OCI-LY3 (cell line): ENCODE results near the gene RER1.

Experiments
- H2AFZ ChIP-seq: fragments of 200-600, 300-600 bp; shearing (Covaris generic); 2 replicates; pipeline ENCODE4 v1.6.0; 2014; ENCODE audit warnings: antibody characterized with exemption, low read depth, low read length
- H3K27ac ChIP-seq: fragments of 200-600, 300-600 bp; sonication (generic); 2 replicates; pipeline ENCODE4 v1.5.1; 2014; ENCODE audit warnings: mild to moderate bottlenecking, low read length, moderate library complexity, mixed read lengths
- H3K27me3 ChIP-seq: fragments of 200-600, 300-600 bp; sonication (generic); 2 replicates; pipeline ENCODE4 v1.6.1; 2014; ENCODE audit warnings: low read depth, low read length, mixed read lengths
- H3K36me3 ChIP-seq: fragments of 200-600, 300-600 bp; sonication (generic); replicated peaks from 2 replicates; pipeline ENCODE3; 2014; ENCODE audit warnings: low read depth, low read length, mixed read lengths
- H3K4me1 ChIP-seq: fragments of 300-600, 200-600 bp; sonication (generic); 2 replicates; pipeline ENCODE4 v1.6.1; 2014; ENCODE audit warnings: low read length, mixed read lengths
- H3K4me2 ChIP-seq: fragments of 200-600, 300-600 bp; sonication (generic); 2 replicates; pipeline ENCODE4 v1.6.1; 2014; ENCODE audit warnings: low read length, mixed read lengths
- H3K4me3 ChIP-seq: fragments of 300-600, 200-600 bp; sonication (generic); 2 replicates; pipeline ENCODE4 v1.5.1; 2014; ENCODE audit warnings: antibody characterized with exemption, mild to moderate bottlenecking, low read length, moderate library complexity
- H3K79me2 ChIP-seq: fragments of 300-600, 200-600 bp; shearing (Covaris generic); 2 replicates; pipeline ENCODE4 v1.6.1; 2014; ENCODE audit warnings: mild to moderate bottlenecking, low read length, mixed read lengths
- H3K9ac ChIP-seq: fragments of 300-600, 200-600 bp; shearing (Covaris generic); 2 replicates; pipeline ENCODE4 v1.6.0; 2014; ENCODE audit warnings: mild to moderate bottlenecking, low read length, moderate library complexity
- H3K9me3 ChIP-seq: fragments of 200-600, 300-600 bp; shearing (Covaris generic); 2 replicates; pipeline ENCODE4 v1.6.1; 2014; ENCODE audit warnings: low read length, mixed read lengths; ENCODE audit not compliant: insufficient read depth
- H4K20me1 ChIP-seq: fragments of 200-600, 300-600 bp; sonication (generic); 2 replicates; pipeline ENCODE4 v1.6.1; 2016; ENCODE audit warnings: low read length, mixed read lengths; ENCODE audit not compliant: insufficient read depth
- EZH2phosphoT487 ChIP-seq: fragments of 200-600 bp; shearing (Covaris generic); IDR thresholded peaks from 2 replicates; pipeline ENCODE4 v1.6.1; 2018; ENCODE audit warnings: antibody characterized with exemption, mixed run types, low read depth
- TF ChIP-seq, protein P1 (sequence below): fragments of 200-600, 300-600 bp; sonication (generic); IDR thresholded peaks from 2 replicates; pipeline ENCODE4 v1.5.1; 2014; ENCODE audit warnings: antibody characterized with exemption, low read length, low read depth

The RER1 gene

DNA sequence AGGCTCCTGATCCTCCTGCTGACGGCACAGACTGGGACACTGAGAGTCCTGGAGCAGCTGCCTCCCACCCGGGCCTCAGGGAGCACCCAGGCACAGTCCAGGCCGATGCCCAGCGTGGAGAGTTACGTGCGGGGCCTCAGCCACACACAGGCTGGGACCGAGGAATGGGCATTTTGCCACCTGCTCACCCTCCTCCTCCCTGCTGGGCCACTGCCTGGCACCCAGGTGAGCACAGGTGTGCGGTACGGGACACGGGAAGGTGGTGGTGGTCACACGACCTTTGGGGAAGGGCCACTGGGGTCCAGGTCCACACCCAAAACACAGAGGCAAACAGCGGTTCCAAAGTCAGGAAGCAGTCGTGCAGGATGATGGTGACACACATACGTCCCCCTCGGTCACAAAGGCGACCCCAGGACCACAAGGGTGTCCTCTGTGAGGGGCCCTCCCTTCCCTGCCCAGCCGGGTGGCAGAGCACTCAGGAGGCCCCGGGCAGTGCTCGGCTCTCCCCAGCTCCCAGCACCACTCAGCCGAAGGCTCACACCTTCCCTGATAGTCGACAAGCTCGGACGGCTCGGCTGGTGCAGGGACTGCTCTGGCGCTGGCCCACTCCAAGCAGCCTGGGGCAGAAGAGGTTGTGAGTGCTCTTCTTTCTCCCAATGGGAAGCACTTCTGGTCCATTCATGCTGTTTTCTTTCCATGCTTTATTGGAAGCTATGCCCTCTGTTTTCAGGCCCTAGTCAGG is 14.5 kb upstream of the RER1 start:
- Histone ChIP-seq H2AFZ (no peak overlapping the region), H3K9ac (no peak overlapping the region), H3K27me3 (peaks cover 13% of the 10 kb centered on the region; the same call in 1 of the 2 replicates)

DNA sequence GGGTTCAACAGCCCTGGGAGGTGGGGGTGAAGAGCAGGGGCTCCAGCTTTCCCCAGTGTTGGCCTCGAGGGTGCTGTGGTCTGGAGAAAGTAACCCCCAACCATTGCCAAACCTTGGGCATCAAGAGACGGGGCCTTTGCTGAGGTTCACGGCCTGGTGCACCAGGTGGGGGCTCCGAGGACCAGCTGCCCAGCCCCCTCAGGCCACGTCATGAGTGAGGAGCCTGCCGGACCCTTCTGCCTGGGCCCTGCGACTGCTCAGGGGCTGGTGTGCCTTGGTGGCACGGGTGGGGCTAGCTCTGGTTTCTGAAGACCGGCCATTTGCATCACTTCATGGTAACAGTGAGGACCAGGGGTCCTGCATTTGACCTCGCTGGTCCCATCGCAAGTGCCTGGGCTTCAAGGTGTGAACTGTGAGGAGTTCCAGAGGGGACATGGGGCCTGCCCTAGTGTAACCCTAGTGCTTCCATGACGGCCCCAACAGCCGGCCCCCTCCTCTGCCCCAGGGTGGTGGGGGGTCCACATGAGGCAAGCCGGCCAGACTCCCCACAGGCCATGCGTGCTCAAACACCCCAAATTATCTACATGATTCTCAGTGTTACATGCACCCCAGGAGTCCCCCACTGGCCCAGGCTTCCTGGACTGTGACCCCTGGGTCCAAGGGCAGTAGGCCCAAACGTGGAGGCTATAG is 13.7 kb upstream of the RER1 start:
- H4K20me1 ChIP-seq: no peaks in the 10 kb centered on the region

More for the DNA sequence above, 14.5 kb upstream of the RER1 start:
- no peaks in the 10 kb centered on the region for H3K9me3 ChIP-seq
- H3K4me3 ChIP-seq: no peak overlapping the region
- no peak for TF ChIP-seq EZH2phosphoT487
- TF ChIP-seq, protein P1, sequence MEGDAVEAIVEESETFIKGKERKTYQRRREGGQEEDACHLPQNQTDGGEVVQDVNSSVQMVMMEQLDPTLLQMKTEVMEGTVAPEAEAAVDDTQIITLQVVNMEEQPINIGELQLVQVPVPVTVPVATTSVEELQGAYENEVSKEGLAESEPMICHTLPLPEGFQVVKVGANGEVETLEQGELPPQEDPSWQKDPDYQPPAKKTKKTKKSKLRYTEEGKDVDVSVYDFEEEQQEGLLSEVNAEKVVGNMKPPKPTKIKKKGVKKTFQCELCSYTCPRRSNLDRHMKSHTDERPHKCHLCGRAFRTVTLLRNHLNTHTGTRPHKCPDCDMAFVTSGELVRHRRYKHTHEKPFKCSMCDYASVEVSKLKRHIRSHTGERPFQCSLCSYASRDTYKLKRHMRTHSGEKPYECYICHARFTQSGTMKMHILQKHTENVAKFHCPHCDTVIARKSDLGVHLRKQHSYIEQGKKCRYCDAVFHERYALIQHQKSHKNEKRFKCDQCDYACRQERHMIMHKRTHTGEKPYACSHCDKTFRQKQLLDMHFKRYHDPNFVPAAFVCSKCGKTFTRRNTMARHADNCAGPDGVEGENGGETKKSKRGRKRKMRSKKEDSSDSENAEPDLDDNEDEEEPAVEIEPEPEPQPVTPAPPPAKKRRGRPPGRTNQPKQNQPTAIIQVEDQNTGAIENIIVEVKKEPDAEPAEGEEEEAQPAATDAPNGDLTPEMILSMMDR: no peak
- H3K4me1 ChIP-seq: peaks cover 6% of the 10 kb centered on the region
- no peak overlapping the region for H3K4me2 ChIP-seq
- H3K36me3 ChIP-seq: no peaks in the 10 kb centered on the region
- no peak overlapping the region for H3K27ac ChIP-seq
- H4K20me1 ChIP-seq: no peaks in the 10 kb centered on the region
- no peaks in the 10 kb centered on the region for H3K79me2 ChIP-seq

DNA sequence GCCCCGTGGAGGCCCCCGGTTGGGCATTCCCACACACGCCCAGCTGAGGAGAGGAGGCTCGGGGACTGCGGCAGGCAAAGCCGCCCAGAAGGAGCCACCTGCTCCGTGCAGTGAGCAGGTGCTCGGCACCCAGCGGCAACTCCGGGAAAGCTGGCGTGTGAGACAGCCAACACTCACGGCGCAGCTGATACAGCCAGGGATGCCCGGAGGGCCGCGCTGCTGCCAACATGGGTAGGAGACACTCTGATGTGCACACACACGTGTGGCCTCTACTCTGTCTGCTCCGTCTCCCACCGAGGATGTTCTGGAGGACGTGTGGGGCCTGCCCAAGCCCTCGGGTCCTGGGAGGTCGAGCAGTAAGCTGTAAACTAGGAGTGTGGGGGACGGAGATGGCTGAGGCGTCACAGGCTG is 13.2 kb upstream of the RER1 start:
- no peaks in the 10 kb centered on the region for H3K9me3 ChIP-seq
- no peak overlapping the region for H3K4me3 ChIP-seq
- H3K4me1 ChIP-seq: peaks cover 12% of the 10 kb centered on the region
- H3K9ac ChIP-seq: no peak overlapping the region
- no peak overlapping the region for H3K27ac ChIP-seq
- H3K27me3 ChIP-seq: peaks cover 13% of the 10 kb centered on the region; the same call in 1 of the 2 replicates
- H3K79me2 ChIP-seq: no peaks in the 10 kb centered on the region
- H3K36me3 ChIP-seq: no peaks in the 10 kb centered on the region
- no peak overlapping the region for H3K4me2 ChIP-seq
- TF ChIP-seq EZH2phosphoT487: no peak
- TF ChIP-seq, protein P1: no peak
- H2AFZ ChIP-seq: no peak overlapping the region
- no peaks in the 10 kb centered on the region for H4K20me1 ChIP-seq

More for the DNA sequence above, 13.7 kb upstream of the RER1 start:
- Histone ChIP-seq H3K27ac (no peak overlapping the region), H2AFZ (no peak overlapping the region), H3K4me3 (no peak overlapping the region), H3K9me3 (no peaks in the 10 kb centered on the region), H3K4me1 (peaks cover 12% of the 10 kb centered on the region), H3K36me3 (no peaks in the 10 kb centered on the region), H3K79me2 (no peaks in the 10 kb centered on the region), H3K4me2 (no peak overlapping the region), H3K27me3 (peaks cover 13% of the 10 kb centered on the region; the same call in 1 of the 2 replicates), H3K9ac (no peak overlapping the region)
- TF ChIP-seq, protein P1: no peak
- TF ChIP-seq EZH2phosphoT487: no peak
